ENCODE measurements around the gene AP5S1. TPM values are rescaled to one million over a fixed set of nuclear protein-coding genes. Genes with fewer than 3 reads are reported as not detected.

AP5S1 gene
- total and polyA plus RNA-seq, 2 of the 13 experiments (the other 11 are each of a cell fraction or from before 2014, with no cell fraction given) = 7.9 to 23.2 TPM

DNA sequence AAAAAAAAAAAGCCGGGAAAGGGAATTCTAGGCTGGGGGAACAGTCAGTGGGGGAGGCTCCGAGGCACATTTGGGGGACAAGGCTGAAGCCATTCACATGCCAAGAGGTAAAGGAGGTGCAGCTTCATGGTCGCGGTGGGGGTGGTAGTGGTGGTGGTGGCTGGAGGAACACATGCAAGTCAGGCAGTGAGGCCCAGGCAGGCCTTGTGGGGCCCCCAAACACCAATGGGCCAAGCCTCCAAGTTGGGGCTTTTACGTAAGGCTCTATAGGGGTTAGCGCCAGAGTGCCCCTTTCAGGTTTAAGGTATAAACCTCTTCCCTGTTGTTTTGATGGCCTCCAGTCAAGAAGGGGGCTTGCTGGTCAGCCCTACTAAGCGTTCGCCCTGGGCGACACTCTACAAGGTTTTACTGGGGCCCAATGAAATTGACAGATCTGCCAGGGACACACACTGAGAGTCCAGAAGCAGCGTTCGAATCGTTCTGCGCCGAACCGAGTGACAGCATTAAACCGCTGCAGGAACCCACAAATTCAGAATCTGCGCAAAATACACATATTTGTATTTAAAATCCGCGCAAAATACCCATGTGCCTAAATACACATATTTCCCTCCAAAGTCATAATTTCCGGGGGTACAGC is 818 bp upstream of the AP5S1 start (continued):
- 0 out of 2 replicates have a peak, but pooled peaks have one; percentile 19 for TF ChIP-seq ZNF879 (CRISPR knock-in tag; IDR thresholded peaks at IDR 0.05)
- 0 out of 2 replicates have a peak, but pooled peaks have one; percentile 68 for TF ChIP-seq ZNF670 (CRISPR knock-in tag; IDR thresholded peaks at IDR 0.05; ENCODE audit: borderline replicate concordance)
- TF ChIP-seq, protein P1, sequence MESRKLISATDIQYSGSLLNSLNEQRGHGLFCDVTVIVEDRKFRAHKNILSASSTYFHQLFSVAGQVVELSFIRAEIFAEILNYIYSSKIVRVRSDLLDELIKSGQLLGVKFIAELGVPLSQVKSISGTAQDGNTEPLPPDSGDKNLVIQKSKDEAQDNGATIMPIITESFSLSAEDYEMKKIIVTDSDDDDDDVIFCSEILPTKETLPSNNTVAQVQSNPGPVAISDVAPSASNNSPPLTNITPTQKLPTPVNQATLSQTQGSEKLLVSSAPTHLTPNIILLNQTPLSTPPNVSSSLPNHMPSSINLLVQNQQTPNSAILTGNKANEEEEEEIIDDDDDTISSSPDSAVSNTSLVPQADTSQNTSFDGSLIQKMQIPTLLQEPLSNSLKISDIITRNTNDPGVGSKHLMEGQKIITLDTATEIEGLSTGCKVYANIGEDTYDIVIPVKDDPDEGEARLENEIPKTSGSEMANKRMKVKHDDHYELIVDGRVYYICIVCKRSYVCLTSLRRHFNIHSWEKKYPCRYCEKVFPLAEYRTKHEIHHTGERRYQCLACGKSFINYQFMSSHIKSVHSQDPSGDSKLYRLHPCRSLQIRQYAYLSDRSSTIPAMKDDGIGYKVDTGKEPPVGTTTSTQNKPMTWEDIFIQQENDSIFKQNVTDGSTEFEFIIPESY (CRISPR knock-in tag; IDR thresholded peaks at IDR 0.05) = 0 out of 2 replicates have a peak, but pooled peaks have one; percentile 10
- peak; percentile 42 for TF ChIP-seq ZBTB42 (CRISPR knock-in tag; IDR thresholded peaks at IDR 0.05)
- no peak for TF ChIP-seq YY1 (IDR thresholded peaks at IDR 0.05; ENCODE audit: insufficient read depth, insufficient replicate concordance, low read depth, low read length)
- TF ChIP-seq, protein P2, sequence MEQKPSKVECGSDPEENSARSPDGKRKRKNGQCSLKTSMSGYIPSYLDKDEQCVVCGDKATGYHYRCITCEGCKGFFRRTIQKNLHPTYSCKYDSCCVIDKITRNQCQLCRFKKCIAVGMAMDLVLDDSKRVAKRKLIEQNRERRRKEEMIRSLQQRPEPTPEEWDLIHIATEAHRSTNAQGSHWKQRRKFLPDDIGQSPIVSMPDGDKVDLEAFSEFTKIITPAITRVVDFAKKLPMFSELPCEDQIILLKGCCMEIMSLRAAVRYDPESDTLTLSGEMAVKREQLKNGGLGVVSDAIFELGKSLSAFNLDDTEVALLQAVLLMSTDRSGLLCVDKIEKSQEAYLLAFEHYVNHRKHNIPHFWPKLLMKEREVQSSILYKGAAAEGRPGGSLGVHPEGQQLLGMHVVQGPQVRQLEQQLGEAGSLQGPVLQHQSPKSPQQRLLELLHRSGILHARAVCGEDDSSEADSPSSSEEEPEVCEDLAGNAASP (CRISPR knock-in tag; IDR thresholded peaks at IDR 0.05; ENCODE audit: borderline replicate concordance) = no peak
- TF ChIP-seq, protein P3, sequence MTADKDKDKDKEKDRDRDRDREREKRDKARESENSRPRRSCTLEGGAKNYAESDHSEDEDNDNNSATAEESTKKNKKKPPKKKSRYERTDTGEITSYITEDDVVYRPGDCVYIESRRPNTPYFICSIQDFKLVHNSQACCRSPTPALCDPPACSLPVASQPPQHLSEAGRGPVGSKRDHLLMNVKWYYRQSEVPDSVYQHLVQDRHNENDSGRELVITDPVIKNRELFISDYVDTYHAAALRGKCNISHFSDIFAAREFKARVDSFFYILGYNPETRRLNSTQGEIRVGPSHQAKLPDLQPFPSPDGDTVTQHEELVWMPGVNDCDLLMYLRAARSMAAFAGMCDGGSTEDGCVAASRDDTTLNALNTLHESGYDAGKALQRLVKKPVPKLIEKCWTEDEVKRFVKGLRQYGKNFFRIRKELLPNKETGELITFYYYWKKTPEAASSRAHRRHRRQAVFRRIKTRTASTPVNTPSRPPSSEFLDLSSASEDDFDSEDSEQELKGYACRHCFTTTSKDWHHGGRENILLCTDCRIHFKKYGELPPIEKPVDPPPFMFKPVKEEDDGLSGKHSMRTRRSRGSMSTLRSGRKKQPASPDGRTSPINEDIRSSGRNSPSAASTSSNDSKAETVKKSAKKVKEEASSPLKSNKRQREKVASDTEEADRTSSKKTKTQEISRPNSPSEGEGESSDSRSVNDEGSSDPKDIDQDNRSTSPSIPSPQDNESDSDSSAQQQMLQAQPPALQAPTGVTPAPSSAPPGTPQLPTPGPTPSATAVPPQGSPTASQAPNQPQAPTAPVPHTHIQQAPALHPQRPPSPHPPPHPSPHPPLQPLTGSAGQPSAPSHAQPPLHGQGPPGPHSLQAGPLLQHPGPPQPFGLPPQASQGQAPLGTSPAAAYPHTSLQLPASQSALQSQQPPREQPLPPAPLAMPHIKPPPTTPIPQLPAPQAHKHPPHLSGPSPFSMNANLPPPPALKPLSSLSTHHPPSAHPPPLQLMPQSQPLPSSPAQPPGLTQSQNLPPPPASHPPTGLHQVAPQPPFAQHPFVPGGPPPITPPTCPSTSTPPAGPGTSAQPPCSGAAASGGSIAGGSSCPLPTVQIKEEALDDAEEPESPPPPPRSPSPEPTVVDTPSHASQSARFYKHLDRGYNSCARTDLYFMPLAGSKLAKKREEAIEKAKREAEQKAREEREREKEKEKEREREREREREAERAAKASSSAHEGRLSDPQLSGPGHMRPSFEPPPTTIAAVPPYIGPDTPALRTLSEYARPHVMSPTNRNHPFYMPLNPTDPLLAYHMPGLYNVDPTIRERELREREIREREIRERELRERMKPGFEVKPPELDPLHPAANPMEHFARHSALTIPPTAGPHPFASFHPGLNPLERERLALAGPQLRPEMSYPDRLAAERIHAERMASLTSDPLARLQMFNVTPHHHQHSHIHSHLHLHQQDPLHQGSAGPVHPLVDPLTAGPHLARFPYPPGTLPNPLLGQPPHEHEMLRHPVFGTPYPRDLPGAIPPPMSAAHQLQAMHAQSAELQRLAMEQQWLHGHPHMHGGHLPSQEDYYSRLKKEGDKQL (CRISPR knock-in tag; IDR thresholded peaks at IDR 0.05; ENCODE audit: low read depth) = no peak
- no peak for TF ChIP-seq NFE2L2 (IDR thresholded peaks at IDR 0.05; ENCODE audit: low read length)
- no peak for TF ChIP-seq PHF21A (CRISPR knock-in tag; IDR thresholded peaks at IDR 0.05)
- no peak for TF ChIP-seq MIER3 (CRISPR knock-in tag; IDR thresholded peaks at IDR 0.05; ENCODE audit: borderline replicate concordance)
- TF ChIP-seq, protein P4, sequence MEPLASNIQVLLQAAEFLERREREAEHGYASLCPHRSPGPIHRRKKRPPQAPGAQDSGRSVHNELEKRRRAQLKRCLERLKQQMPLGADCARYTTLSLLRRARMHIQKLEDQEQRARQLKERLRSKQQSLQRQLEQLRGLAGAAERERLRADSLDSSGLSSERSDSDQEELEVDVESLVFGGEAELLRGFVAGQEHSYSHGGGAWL (CRISPR knock-in tag; IDR thresholded peaks at IDR 0.05) = no peak
- TF ChIP-seq, protein P5, sequence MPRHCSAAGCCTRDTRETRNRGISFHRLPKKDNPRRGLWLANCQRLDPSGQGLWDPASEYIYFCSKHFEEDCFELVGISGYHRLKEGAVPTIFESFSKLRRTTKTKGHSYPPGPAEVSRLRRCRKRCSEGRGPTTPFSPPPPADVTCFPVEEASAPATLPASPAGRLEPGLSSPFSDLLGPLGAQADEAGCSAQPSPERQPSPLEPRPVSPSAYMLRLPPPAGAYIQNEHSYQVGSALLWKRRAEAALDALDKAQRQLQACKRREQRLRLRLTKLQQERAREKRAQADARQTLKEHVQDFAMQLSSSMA (CRISPR knock-in tag; IDR thresholded peaks at IDR 0.05) = no peak
- 0 out of 2 replicates have a peak, but pooled peaks have one; percentile 14 for TF ChIP-seq RBAK (CRISPR knock-in tag; IDR thresholded peaks at IDR 0.05)
- TF ChIP-seq, protein P6, sequence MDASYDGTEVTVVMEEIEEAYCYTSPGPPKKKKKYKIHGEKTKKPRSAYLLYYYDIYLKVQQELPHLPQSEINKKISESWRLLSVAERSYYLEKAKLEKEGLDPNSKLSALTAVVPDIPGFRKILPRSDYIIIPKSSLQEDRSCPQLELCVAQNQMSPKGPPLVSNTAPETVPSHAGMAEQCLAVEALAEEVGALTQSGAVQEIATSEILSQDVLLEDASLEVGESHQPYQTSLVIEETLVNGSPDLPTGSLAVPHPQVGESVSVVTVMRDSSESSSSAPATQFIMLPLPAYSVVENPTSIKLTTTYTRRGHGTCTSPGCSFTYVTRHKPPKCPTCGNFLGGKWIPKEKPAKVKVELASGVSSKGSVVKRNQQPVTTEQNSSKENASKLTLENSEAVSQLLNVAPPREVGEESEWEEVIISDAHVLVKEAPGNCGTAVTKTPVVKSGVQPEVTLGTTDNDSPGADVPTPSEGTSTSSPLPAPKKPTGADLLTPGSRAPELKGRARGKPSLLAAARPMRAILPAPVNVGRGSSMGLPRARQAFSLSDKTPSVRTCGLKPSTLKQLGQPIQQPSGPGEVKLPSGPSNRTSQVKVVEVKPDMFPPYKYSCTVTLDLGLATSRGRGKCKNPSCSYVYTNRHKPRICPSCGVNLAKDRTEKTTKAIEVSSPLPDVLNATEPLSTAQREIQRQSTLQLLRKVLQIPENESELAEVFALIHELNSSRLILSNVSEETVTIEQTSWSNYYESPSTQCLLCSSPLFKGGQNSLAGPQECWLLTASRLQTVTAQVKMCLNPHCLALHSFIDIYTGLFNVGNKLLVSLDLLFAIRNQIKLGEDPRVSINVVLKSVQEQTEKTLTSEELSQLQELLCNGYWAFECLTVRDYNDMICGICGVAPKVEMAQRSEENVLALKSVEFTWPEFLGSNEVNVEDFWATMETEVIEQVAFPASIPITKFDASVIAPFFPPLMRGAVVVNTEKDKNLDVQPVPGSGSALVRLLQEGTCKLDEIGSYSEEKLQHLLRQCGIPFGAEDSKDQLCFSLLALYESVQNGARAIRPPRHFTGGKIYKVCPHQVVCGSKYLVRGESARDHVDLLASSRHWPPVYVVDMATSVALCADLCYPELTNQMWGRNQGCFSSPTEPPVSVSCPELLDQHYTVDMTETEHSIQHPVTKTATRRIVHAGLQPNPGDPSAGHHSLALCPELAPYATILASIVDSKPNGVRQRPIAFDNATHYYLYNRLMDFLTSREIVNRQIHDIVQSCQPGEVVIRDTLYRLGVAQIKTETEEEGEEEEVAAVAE (CRISPR knock-in tag; IDR thresholded peaks at IDR 0.05; ENCODE audit: borderline replicate concordance) = 0 out of 2 replicates have a peak, but pooled peaks have one; percentile 30

Measured in HepG2 (cell line).